NCI-H748 (cell line): ENCODE measurements around the gene EGFR.

Source experiments
- DNase-seq: peaks from one replicate; lab custom pipeline; 2025; ENCODE audit not compliant: unreplicated experiment; lab: John Stamatoyannopoulos, UW

Gene EGFR

DNA sequence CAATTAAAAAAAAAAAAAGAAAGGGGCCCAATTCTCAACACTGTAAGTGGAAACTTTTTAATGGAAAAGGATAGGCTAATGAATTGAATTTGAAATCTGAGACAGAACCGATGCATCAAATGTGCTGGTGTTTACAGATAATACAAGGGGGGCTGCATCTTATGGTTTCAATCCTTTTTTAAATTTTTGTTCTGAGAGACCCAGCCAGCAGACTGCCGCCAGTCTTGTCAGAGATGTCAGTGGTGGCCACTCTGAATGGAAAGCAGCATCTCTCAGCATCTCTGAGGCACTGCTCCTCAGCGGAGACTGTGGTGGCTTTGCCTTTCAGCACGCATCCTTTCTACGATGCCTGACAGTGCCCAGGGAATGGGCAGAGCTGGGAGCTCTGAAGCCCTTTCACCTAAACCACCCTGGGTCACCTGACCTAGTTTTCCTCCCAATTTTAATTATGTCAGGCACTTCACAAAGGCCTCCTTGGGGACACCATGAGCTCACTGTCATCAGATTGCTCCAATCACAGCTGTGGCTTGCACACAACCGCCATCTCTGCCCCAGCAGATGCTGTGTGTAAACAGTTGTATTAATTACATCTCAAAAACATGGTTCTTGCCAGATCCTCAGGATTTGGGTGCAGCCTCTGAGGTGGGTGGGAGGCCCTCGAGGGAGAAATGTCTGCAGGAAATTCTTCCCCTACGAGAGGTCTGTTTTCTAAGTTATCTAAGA, 81.2 kb downstream of the EGFR start:
- DNase-seq = peak; percentile 49

GRCh38 chr7:55100544-55101327, 81.9 kb downstream of the EGFR start:
- no peak for DNase-seq

DNA sequence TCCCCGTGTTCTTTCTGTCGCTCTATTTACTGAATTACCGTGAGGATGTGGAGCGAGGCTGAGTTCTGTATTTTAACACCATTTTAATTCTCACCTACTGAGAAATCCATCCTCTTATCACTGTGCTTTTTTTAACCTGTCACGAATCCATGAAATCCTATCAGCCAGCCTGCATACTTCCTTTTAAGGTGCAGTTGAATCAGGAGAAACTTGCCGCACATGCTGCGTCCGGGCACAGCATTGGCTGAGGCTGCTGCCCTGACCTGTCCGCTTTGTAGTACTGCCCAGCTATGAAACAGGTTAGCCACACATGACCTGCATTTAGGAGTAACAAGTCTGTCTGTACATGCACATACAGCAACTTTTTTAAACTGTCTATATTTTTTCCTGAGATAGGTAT, 82.5 kb downstream of the EGFR start:
- DNase-seq = no peak

GRCh38 chr7:55104123-55104522, 85.3 kb downstream of the EGFR start:
- DNase-seq = no peak

DNA sequence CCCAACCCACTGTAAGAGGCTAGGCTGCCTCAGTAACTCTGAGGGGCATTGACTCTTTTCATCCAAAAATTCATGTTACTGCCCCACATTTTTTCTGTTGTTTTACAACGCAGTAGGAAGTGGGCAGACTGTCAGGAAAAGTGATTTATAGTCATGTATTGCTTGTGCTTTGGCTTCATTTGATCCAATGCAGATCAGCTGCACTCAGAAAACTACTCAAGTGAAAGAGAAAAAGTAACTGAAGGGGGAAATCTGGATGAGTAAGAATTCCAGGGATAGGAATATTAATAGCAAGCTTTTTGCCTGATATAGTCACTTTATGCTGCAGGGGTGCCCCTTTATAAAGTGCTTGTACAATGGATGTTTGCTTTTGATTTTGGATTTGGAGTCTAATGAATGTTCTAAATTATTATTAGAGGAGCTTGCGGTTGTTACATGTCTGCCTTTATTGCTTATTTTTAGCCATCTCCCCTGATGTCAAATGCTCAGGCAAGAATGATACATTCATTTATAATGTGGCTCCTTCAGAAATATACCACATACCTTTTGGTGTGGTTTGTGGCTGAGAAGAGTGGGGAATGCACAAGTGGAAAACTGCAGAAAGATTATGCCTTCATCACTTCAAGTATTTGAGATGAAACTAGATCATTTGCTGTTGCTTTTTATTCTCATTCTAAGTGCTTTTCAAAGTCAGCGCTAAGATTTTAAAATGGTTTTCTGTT, 86.1 kb downstream of the EGFR start:
- no peak for DNase-seq

DNA sequence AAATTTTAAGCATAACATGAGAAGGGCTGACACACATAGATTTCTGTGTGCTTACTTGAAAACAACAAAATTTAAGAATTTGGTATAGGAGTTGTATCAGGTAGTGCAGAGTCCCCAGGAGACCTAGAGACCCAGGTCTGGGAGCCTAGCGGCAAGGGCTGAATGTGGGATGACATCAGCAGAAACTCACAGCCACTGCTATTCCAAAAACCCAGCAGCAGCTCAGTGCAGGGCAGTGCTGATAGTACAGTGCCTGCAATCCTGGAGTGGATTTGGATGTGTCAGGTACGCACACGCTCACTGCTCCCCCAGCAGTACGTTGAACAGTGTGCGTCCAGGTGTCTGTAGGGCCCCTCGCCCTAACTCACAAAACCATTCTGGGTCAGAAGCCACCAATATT, 87.1 kb downstream of the EGFR start:
- no peak for DNase-seq

DNA sequence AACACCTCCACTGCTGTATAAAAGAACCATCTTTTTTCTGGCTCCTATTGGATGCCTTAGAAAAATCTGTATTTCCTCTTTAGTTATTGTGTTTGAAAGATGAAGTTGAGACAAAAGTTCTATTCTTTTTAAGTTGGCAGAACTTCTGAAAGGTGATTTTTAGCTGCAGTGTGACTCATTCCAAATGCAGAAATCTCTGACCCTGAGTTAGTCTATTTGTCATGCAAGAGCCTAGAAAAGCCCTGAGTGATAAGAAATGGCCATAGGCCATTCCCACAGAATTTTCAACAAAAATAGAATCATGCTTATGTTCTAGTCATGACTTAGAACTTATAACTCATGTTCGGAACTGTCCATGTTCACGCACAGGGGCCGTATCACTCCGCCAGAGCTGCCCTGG, 89.1 kb downstream of the EGFR start:
- DNase-seq = no peak

GRCh38 chr7:55108401-55108800, 89.6 kb downstream of the EGFR start:
- no peak for DNase-seq

- DNase-seq = no peak
Observed at GRCh38 chr7:55108818-55109217, 90.0 kb downstream of the EGFR start.

GRCh38 chr7:55109404-55110167, 90.8 kb downstream of the EGFR start:
- DNase-seq = no peak

GRCh38 chr7:55110282-55110992, 91.6 kb downstream of the EGFR start:
- DNase-seq = no peak

DNA sequence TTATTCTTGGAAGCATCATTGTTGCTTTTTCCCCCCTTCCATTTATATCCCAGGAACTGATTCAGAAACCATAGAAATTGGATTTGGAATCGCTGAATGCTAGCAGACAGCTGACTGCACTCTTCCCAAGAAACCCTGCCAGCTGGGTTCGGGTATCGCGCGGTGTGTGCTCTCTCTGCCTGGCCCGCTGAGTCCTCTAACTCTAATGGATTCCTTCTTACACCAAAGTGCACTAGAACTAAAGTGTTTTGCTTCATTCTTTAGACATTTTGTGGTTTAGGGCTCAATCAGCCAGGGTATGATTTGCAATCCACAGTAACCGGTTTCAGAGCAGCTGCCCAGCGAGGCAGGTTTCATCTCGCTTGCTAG, 92.2 kb downstream of the EGFR start:
- no peak for DNase-seq

DNA sequence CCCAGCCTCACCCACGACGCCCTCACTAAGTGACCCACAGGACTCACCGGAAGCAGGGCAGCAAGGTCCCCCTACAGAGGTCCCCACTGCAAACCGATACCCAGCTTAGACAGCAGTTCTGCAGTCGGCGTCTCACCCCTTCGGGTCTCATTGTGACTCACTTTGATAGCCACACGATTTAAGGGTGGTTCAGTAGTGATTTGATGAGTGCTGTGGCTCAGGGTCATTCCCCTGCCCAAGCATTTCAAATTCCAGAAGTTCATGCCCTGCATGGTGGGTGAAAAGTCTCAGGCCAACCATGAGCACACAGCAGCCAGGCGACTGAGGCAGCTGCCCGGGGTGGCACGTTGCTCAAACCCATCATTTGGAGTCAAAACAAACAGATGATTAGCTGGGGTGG, 93.2 kb downstream of the EGFR start:
- DNase-seq = no peak

GRCh38 chr7:55113760-55114540, 95.1 kb downstream of the EGFR start:
- no peak for DNase-seq

- DNase-seq = no peak
Observed at GRCh38 chr7:55117286-55117685, 98.5 kb downstream of the EGFR start.

DNA sequence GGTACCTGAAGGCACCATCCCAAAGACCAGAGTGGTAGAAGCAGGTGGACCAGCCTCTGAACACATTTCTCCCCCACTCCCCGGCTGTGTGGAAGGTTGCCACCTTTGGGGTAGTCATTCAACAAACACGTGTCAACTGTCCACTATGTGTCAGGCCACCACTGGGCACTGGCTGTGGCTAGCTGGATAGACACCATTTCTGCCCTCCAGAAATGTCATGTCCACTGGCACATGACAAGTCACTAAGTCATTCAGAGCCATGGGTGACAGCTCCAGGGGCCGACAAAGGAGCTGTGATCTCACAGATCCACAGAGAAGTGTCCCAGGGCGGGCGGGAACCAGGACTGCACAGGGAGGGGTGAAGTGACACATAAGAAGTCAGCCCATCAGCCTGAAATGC, 99.6 kb downstream of the EGFR start:
- no peak for DNase-seq

GRCh38 chr7:55119571-55119970, 100.8 kb downstream of the EGFR start:
- no peak for DNase-seq

GRCh38 chr7:55120074-55120473, 101.3 kb downstream of the EGFR start:
- DNase-seq = no peak

GRCh38 chr7:55120501-55121198, 101.8 kb downstream of the EGFR start:
- no peak for DNase-seq
